Stimulated activated memory B cell treated with anti-CD40 and anti-IgM and Interleukin-4, amounts not matched to agents 10 μg/mL and 1 μg/mL and 100 μg/mL, for 72 hours (primary cell): ENCODE measurements around the gene CNTN5.
"Not testable (repeated sequence)": the region's sequence is repeated elsewhere in the genome, so short reads cannot be mapped to it uniquely, and the experiment has no call there.

Source experiments
- ATAC-seq: fragments of 150-1000 bp; cut with Tn5 transposase; 2 replicates; pipeline ENCODE4 v1.10.0; 2021
- H3K27ac Mint-ChIP-seq: one replicate; pipeline ENCODE4 v1.8.0; 2022; ENCODE audit warnings: mild to moderate bottlenecking, mixed read lengths
- H3K27me3 Mint-ChIP-seq: one replicate; pipeline ENCODE4 v1.8.0; 2022; ENCODE audit warnings: mixed read lengths
- H3K36me3 Mint-ChIP-seq: one replicate; pipeline ENCODE4 v1.8.0; 2022; ENCODE audit warnings: mixed read lengths
- H3K4me1 Mint-ChIP-seq: one replicate; pipeline ENCODE4 v1.8.0; 2022; ENCODE audit warnings: mixed read lengths
- H3K4me3 Mint-ChIP-seq: one replicate; pipeline ENCODE4 v1.8.0; 2022; ENCODE audit warnings: mild to moderate bottlenecking, moderate library complexity, mixed read lengths
- H3K9me3 Mint-ChIP-seq: one replicate; pipeline ENCODE4 v1.8.0; 2022; ENCODE audit warnings: mixed read lengths

Gene CNTN5

DNA sequence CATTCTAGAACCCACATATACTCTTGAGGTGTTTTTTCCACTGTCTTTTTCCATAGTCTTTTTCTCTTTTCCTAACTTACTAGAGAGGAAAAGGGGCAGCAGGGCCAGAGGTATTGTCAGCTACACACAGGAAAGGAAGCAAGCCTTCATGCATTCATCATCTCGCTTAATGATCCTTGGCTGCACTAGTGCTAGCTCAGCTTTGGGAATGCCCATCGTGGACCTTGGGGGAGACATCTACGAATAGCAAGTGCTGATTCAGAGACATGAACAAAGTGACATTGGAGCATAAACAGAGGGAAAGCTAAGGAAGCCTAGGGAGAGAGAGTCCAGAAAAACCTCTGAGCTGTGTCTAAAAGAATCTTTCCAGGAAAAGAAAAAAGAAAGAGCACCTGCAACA, 1200.1 kb downstream of the CNTN5 start:
- H3K27me3 Mint-ChIP-seq = no peaks in the 10 kb centered on the region
- no peak overlapping the region for H3K27ac Mint-ChIP-seq
- ATAC-seq = no peak
- no peaks in the 10 kb centered on the region for H3K4me1 Mint-ChIP-seq
- H3K36me3 Mint-ChIP-seq = no peaks in the 10 kb centered on the region
- no peak overlapping the region for H3K4me3 Mint-ChIP-seq
- H3K9me3 Mint-ChIP-seq = no peaks in the 10 kb centered on the region

DNA sequence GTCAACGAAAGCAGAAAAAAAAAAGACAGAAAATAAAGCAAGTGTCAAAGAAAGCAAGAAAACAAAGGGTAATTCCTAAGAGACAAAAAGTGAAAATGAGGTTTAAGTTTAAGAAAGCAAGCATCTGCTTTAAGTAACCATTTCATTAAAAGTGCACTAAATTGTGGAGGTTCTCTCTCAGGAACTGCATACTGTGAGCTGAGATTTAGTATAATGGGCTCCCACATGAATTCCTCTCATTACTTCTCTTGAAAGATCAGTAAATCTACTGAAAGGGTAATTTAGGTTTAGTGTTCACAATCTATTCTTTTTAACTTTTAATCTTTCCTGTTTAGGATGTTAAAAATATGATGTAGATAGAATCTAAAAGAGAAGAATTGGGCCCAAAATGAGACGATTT, 1201.0 kb downstream of the CNTN5 start:
- Mint-ChIP-seq H3K9me3 (no peaks in the 10 kb centered on the region), H3K36me3 (no peaks in the 10 kb centered on the region), H3K27me3 (no peaks in the 10 kb centered on the region), H3K27ac (no peak overlapping the region), H3K4me3 (no peak overlapping the region), H3K4me1 (no peaks in the 10 kb centered on the region)
- no peak for ATAC-seq

DNA sequence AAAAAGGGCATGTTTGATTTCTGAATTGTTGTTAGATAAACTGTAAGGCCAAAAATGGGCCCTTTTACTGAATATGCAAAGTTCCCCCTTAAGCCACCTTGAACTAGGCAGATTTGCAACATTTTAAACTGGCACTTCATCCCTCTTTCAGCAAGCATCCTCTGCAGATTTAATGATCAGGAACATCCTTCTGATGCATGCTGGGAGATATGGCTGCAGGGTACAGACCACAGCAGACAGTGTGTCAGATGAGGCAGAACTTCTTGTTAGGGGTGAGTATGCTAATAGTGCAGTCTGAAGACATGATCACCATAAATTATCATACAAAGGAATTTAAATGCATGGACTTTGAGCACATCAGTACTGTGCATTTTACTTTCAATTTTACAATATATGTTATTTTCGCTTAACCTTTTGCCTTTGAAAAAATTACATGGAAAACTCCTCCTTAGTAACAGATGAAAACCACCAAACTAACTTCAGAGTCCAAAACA, 1203.8 kb downstream of the CNTN5 start:
- Mint-ChIP-seq H3K4me3 (no peak overlapping the region), H3K9me3 (no peaks in the 10 kb centered on the region), H3K27ac (no peak overlapping the region)

DNA sequence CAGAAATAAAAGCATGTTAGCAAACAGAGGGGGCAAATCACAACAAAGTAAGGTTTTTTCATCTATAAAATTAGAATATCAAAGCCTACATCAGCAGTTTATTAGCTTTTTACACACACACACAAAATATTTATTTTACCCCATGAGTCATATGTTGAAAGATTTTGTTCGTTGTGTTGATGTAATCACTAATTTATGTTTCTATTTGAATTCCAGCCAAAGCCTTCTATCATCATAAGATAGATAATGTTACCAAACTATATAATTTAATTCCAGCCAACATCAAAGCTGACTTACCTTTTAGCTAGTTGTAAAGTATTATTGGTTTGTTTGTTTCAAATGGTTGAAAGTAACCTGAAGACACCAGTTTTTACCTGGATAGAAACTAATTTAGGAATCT, 1208.3 kb downstream of the CNTN5 start:
- no peaks in the 10 kb centered on the region for H3K36me3 Mint-ChIP-seq
- peaks cover 3% of the 10 kb centered on the region for H3K9me3 Mint-ChIP-seq
- no peaks in the 10 kb centered on the region for H3K27me3 Mint-ChIP-seq
- no peak overlapping the region for H3K27ac Mint-ChIP-seq
- H3K4me1 Mint-ChIP-seq = no peaks in the 10 kb centered on the region
- H3K4me3 Mint-ChIP-seq = no peak overlapping the region
- ATAC-seq = no peak

More for the DNA sequence above, 1203.8 kb downstream of the CNTN5 start:
- ATAC-seq = no peak
- Mint-ChIP-seq H3K27me3 (no peaks in the 10 kb centered on the region), H3K36me3 (no peaks in the 10 kb centered on the region), H3K4me1 (no peaks in the 10 kb centered on the region)

DNA sequence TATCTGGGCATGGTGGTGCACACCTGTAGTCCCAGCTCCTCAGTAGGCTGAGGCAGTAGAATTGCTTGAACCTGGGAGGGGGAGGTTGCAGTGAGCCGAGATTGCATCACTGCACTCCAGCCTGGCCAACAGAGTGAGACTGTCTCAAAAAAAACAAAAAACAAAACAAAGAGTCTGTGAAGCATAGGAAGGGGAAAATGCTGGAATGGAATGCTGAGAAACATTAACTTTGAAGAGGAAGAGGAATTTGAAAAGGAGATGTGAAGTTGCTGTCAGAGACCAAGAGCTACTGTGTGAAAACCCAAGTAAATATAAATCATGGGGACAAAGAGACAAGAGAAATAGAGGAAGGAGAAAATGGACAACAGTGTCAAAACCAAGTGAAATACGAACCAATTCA, 1211.3 kb downstream of the CNTN5 start:
- no peak for ATAC-seq
- Mint-ChIP-seq H3K4me3 (no peak overlapping the region), H3K9me3 (peaks cover 3% of the 10 kb centered on the region), H3K27me3 (no peaks in the 10 kb centered on the region), H3K36me3 (no peaks in the 10 kb centered on the region), H3K27ac (no peak overlapping the region), H3K4me1 (no peaks in the 10 kb centered on the region)

DNA sequence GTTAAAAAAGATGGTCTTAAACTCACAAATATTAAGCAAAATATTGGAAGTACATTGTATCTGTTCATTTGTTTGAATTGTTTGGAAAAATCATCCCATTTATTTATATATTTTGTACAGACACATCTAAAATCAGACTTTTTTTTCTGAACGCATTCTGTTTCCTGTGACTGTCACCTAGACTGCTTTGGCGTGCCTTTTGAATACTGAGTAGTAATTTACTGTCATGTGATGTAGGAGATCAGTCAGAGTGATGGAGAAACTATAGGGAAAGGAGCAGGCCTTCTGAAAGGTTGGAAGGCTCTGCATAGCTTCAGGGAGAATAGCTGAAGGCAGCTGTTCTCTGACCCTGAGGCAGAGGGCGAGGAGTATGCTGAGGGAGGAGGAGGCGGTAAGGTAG, 1214.3 kb downstream of the CNTN5 start:
- Mint-ChIP-seq H3K36me3 (no peaks in the 10 kb centered on the region), H3K4me3 (no peak overlapping the region), H3K27ac (no peak overlapping the region), H3K9me3 (peaks cover 3% of the 10 kb centered on the region), H3K4me1 (no peaks in the 10 kb centered on the region), H3K27me3 (no peaks in the 10 kb centered on the region)
- no peak for ATAC-seq

DNA sequence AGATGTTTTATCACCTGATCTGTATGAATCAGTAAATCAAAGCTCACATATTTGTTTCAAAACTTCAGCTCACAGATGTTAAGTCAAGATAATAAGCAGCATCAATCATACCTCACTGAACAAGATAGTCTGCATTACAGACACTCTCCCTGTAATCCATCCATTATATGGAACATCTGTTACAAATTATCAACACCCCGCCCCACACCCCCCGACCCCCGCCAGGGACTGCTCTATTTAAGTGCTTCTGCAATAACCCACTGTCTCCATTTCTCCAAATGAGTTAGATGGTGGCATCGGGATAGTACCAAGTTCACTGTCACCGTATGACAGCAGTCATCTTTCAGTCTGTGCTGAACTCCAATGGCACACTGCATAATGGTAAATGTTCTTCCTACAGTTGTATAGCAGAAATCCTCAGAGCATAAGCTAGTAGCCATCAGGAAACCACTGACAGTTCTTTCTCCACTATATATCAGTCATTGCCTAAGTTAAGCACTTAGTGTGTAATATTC, 1219.3 kb downstream of the CNTN5 start:
- Mint-ChIP-seq H3K9me3 (peaks cover 4% of the 10 kb centered on the region), H3K27me3 (no peaks in the 10 kb centered on the region), H3K4me3 (no peak overlapping the region), H3K4me1 (no peaks in the 10 kb centered on the region), H3K36me3 (no peaks in the 10 kb centered on the region), H3K27ac (no peak overlapping the region)
- ATAC-seq = no peak

DNA sequence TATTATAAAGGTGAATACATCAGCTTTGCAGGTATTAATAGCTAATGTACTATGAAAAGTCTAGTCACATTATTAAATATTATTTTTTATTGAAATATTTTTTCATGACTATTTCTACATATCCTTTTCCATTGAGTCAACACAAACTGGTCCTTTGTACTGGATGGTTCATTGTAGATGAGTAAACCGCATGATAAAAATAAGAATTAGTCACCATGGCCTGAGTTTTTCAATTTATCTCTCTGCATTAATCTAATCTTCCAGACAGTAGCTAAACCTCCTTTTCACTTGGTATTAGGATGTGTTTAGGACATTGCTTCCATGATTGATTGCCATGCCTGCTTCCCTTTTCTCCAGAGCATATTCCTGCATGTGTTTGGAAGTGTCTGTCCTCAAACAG, 1227.0 kb downstream of the CNTN5 start:
- Mint-ChIP-seq H3K36me3 (no peaks in the 10 kb centered on the region), H3K4me3 (no peak overlapping the region), H3K27me3 (no peaks in the 10 kb centered on the region), H3K9me3 (no peaks in the 10 kb centered on the region), H3K4me1 (no peaks in the 10 kb centered on the region), H3K27ac (no peak overlapping the region)
- ATAC-seq = no peak

DNA sequence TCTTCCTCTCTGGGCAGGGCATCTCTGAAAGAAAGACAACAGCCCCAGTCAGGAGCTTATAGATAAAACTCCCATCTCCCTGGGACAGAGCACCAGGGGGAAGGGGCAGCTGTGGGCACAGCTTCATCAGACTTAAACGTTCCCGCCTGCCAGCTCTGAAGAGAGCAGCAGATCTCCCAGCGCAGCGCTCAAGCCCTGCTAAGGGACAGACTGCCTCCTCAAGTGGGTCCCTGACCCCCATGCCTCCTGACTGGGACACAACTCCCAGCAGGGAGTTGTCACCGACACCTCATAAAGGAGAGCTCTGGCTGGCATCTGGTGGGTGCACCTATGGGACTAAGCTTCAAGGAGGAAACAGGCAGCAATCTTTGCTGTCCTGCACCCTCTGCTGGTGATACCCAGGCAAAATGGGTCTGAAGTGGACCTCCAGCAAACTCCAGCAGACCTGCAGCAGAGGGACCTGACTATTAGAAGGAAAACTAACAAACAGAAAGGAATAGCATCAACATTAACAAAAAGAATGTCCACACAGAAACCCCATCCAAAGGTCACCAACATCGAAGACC, 1236.6 kb downstream of the CNTN5 start:
- not testable (repeated sequence) for H3K36me3 Mint-ChIP-seq, H3K27ac Mint-ChIP-seq, H3K4me3 Mint-ChIP-seq, ATAC-seq, H3K27me3 Mint-ChIP-seq, H3K9me3 Mint-ChIP-seq, H3K4me1 Mint-ChIP-seq

DNA sequence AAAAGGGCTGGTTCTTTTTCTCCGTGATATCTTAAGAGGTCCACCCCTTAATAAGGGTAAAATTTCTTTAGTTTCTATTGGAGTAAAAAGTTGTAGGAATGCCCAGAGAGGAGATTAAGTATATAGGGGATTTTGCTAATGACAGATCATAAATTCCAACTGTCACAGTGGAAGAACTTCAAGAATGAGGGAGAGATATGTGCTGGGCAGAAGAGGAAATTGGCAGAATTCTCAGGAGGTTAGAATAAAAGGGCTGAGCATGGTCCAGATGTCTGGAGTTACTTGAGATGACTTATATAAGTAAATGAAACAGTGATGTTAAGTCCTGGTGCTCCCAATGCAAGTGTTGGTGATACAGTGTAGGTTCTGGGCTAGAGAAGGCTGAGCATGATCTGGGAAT, 1248.8 kb downstream of the CNTN5 start:
- ATAC-seq = no peak
- Mint-ChIP-seq H3K36me3 (no peaks in the 10 kb centered on the region), H3K27me3 (no peaks in the 10 kb centered on the region), H3K4me1 (no peaks in the 10 kb centered on the region), H3K4me3 (no peak overlapping the region), H3K27ac (no peak overlapping the region), H3K9me3 (no peaks in the 10 kb centered on the region)

DNA sequence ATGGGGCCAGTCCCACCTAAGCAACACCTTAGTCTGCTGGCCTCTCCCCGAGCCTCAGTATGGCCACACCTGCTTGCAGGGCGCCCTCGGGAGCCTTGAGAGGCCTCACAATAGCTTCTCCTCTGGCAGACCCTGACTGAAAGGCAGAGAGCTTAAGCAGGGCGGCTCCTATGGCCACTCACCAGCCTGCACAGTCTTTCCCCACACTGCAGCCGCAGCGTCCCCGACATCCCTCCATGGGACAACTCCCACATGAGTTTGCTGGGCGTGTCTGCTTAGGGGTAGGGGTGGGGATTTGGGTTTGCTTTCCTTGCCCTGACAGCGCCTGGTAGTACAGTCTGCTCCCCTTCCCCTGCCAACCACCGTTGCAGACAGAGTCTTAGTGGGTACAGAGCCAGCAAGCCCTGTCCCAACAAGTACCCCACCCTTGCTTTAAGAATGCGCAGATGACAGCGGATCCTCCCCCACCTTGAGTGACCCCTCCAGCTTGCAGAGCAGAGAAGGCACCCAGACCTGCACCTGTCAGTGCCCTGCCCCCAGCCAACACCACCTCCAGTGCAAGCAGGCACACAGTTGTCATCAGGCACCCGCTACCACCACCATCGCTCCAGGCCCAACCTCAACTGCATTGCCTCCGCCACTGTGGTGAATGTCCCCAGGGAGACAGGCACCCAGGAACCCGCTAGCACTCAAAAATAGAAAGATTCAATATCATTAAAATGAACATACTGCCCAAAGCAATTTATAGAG, 1252.5 kb downstream of the CNTN5 start:
- Mint-ChIP-seq H3K4me3 (no peak overlapping the region), H3K36me3 (no peaks in the 10 kb centered on the region), H3K4me1 (no peaks in the 10 kb centered on the region), H3K9me3 (peaks cover 3% of the 10 kb centered on the region), H3K27ac (no peak overlapping the region), H3K27me3 (no peaks in the 10 kb centered on the region)
- ATAC-seq = peak; percentile 39

DNA sequence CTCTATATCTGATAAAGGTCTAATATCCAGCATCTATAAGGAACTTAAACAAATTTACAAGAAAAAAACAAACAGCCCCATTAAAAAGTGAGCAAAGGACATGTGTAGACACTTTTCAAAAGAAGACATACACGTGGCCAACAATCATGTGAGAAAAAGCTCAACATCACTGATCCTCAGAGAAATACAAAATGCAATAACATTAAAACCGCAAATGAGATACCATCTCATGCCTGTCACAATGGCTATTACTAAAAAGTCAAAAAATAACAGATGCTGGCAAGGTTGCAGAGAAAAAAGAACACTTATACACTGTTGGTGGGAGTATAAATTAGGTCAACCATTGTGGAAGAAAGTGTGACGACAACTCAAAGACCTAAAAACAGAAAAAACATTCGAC, 1253.7 kb downstream of the CNTN5 start:
- H3K9me3 Mint-ChIP-seq, ATAC-seq, H3K36me3 Mint-ChIP-seq, H3K27me3 Mint-ChIP-seq, H3K4me3 Mint-ChIP-seq, H3K4me1 Mint-ChIP-seq, H3K27ac Mint-ChIP-seq: not testable (repeated sequence)

DNA sequence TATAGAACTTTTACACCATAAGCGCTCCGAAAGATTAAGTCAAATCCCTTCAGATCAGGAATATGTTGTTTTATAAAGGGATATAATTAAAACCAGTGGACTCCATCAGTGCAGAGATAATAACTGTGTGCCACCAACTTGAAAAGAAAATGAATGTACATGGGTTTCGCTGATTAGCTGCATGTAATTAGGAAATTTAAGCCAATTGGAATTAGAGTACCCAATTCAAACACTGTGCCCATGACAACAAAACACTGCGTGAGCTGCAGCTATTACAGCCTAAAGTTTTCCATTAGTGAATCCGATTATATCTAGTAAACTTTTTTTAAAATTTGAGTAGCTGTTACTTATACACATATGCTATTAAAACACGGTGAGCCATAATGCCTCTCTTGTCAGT, 1274.0 kb downstream of the CNTN5 start:
- H3K9me3 Mint-ChIP-seq = no peaks in the 10 kb centered on the region
- H3K36me3 Mint-ChIP-seq = no peaks in the 10 kb centered on the region
- H3K27me3 Mint-ChIP-seq = no peaks in the 10 kb centered on the region
- no peak overlapping the region for H3K4me3 Mint-ChIP-seq
- no peak for ATAC-seq
- no peaks in the 10 kb centered on the region for H3K4me1 Mint-ChIP-seq
- H3K27ac Mint-ChIP-seq = no peak overlapping the region

DNA sequence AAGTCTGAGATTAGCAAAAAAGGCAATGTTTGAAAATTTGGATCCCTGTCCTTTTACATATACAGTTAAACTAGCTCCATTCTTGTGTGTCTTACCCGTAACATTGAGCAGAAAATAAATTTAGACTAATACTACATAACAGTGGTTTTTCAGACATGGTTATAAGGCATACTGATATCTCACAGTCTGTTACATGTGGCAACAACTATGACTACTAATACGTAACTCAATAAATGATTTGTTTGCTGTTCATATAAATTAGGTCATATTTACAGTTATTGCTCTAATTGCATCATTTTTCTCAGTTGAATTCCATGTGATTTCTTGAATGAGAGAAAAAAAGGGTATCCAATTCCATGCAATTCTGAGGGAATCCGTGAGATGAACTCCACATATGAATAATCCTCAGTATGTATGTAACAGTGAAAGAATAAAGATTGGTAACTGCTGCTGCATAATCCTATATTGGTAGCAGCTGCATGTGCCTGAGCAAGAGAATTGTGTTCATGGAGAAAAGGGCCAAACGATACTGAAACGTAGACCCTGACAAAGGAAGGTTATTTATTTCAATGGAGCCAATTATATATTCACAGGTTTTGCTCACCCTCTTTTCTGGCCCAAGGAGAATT, 1275.4 kb downstream of the CNTN5 start:
- no peak overlapping the region for H3K27ac Mint-ChIP-seq
- no peak overlapping the region for H3K4me3 Mint-ChIP-seq
- no peak for ATAC-seq
- H3K4me1 Mint-ChIP-seq = no peaks in the 10 kb centered on the region
- no peaks in the 10 kb centered on the region for H3K9me3 Mint-ChIP-seq
- H3K36me3 Mint-ChIP-seq = no peaks in the 10 kb centered on the region
- H3K27me3 Mint-ChIP-seq = no peaks in the 10 kb centered on the region

DNA sequence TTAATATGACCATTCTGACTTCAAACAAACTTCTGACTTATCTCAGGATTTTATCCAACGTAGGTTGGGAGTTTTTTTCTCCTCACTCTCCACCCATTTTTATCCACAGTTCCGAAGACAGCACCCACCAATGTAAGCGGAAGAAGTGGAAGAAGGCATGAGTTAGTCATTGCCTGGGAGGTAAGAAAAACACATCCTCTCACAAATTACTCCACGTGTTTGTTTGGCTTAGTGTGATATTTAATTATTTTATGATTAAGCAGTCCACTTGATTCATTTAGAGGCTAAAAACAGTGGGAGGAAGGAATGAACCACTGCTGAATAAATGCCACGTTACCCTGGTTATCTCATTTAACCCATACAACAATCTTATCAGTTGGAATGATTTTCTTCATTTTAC, 1276.8 kb downstream of the CNTN5 start:
- Mint-ChIP-seq H3K9me3 (no peaks in the 10 kb centered on the region), H3K27ac (no peak overlapping the region), H3K4me1 (no peaks in the 10 kb centered on the region), H3K4me3 (no peak overlapping the region), H3K36me3 (no peaks in the 10 kb centered on the region), H3K27me3 (no peaks in the 10 kb centered on the region)
- ATAC-seq = no peak

DNA sequence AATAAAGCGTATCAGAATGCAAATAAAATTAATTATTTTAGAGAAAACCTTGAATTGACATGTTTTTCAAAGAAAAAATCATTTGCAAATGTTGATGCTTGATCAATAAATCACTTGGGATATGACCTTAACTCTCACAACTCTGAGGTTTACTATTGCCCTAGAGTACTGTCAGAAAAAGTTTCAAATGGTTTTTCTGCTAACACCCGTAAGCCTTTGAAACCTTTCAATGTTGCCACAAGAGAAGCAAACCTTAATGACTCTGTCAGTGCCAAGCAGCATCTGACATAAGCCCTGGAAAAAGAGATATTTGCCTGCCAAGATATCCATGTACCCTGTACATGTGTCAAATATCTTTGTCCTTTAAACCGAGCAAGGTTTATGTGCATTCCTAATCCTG, 1282.1 kb downstream of the CNTN5 start:
- H3K27me3 Mint-ChIP-seq = no peaks in the 10 kb centered on the region
- no peaks in the 10 kb centered on the region for H3K36me3 Mint-ChIP-seq
- no peaks in the 10 kb centered on the region for H3K4me1 Mint-ChIP-seq
- ATAC-seq = no peak
- no peak overlapping the region for H3K4me3 Mint-ChIP-seq
- H3K27ac Mint-ChIP-seq = no peak overlapping the region
- H3K9me3 Mint-ChIP-seq = no peaks in the 10 kb centered on the region
